ENCODE measurements around the gene DDB1.
"Not testable (repeated sequence)": the region's sequence is repeated elsewhere in the genome, so short reads cannot be mapped to it uniquely, and the experiment has no call there.

DDB1 gene

GRCh38 chr11:61250796-61251765 is 81.8 kb downstream of the DDB1 start:
- H3K23ac ChIP-seq (ENCODE audit: low read length in 2 of 2): not testable (repeated sequence)

More at GRCh38 chr11:61250796-61251765, 81.8 kb downstream of the DDB1 start:
- not testable (repeated sequence) for H4K91ac ChIP-seq (ENCODE audit: low read length); H3K18ac ChIP-seq (ENCODE audit: low read depth in 1 of 2, low read length in 2 of 2); H3K79me1 ChIP-seq (replicated peaks; ENCODE audit: low read length, poor library complexity, severe bottlenecking); H2BK5ac ChIP-seq (ENCODE audit: low read depth, low read length, poor library complexity, severe bottlenecking); H2BK15ac ChIP-seq (ENCODE audit: low read depth, poor library complexity, severe bottlenecking); H2AFZ ChIP-seq (ENCODE audit: low read depth, low read length); H3K4ac ChIP-seq (ENCODE audit: low read depth in 1 of 2, low read length in 2 of 2); H3K4me2 ChIP-seq (ENCODE audit: low read length, poor library complexity, severe bottlenecking); H3K9ac ChIP-seq (ENCODE audit: low read length); H3K36me3 ChIP-seq (ENCODE audit: control insufficient read depth in 1 of 2, insufficient read depth in 2 of 2, low read depth in 1 of 2, low read length in 2 of 2); H3K4me1 ChIP-seq (ENCODE audit: control insufficient read depth, insufficient read depth, low read depth, low read length); H3K27ac ChIP-seq (ENCODE audit: low read length, poor library complexity, severe bottlenecking); H2BK120ac ChIP-seq (ENCODE audit: low read depth, low read length); H3K4me3 ChIP-seq (ENCODE audit: insufficient read depth in 1 of 2, low read depth in 1 of 2, low read length in 2 of 2); H3K27me3 ChIP-seq (ENCODE audit: control insufficient read depth in 1 of 2, insufficient read depth in 1 of 2, low read length in 2 of 2); H3K9me3 ChIP-seq (ENCODE audit: control insufficient read depth, low read length); H4K8ac ChIP-seq (ENCODE audit: low read length); H2BK12ac ChIP-seq (ENCODE audit: low read length in 2 of 2); H2AK5ac ChIP-seq (ENCODE audit: low read length, severe bottlenecking); DNase-seq
- peak overlapping the region in 1 of 2 experiments; percentile 46 for H3K14ac ChIP-seq (ENCODE audit: low read length in 2 of 2)
- WGBS: 87% methylated on average over 18 of the region's 20 CpGs
